Testis (tissue), 3 donors: ENCODE data around the gene GAPVD1. TPM values are rescaled to one million over a fixed set of nuclear protein-coding genes. Genes with fewer than 3 reads are reported as not detected.
"Not testable (repeated sequence)": the region's sequence is repeated elsewhere in the genome, so short reads cannot be mapped to it uniquely, and the experiment has no call there.

Experiments
- DNase-seq: peaks from one replicate; pipeline ENCODE4 v3.0.0-alpha.2; 2019
- H3K27ac ChIP-seq, 2 donors: fragments of 200-600 bp; sonication (generic); one replicate each; pipeline ENCODE4 v1.5.1; 2019
- H3K27me3 ChIP-seq: fragments of 200-600 bp; sonication (generic); one replicate; pipeline ENCODE4 v1.5.1; 2019
- H3K36me3 ChIP-seq: fragments of 200-600 bp; sonication (generic); one replicate; pipeline ENCODE4 v1.5.1; 2017; ENCODE audit warnings: low read depth; ENCODE audit errors: missing control alignments
- H3K4me1 ChIP-seq: fragments of 200-600 bp; sonication (generic); one replicate; pipeline ENCODE4 v1.5.1; 2019
- H3K4me3 ChIP-seq, 2 donors: fragments of 200-600 bp; sonication (generic); one replicate each; pipeline ENCODE4 v1.5.1; 2017 to 2019
- H3K9me3 ChIP-seq: fragments of 200-600 bp; sonication (generic); one replicate; pipeline ENCODE4 v1.5.1; 2017
- POLR2A ChIP-seq: fragments of 450-650 bp; IDR thresholded peaks from one replicate; pipeline ENCODE4 v1.6.1; 2017; ENCODE audit warnings: antibody characterized with exemption, mild to moderate bottlenecking, moderate library complexity
- WGBS, 2 donors: methylation state at CpG; one replicate each; pipeline ENCODE4 v1.1.5; 2018; 5-methylcytosine and 5-hydroxymethylcytosine counted together
- intact Hi-C: fragments of 100-400 bp; cut with DNase I; formaldehyde crosslinking; loops from one replicate; pipeline ENCODE4 v1.15.1; 2023; ENCODE audit warnings: low total_unique reads
- polyA plus RNA-seq: library from polyadenylated mRNA; stranded (reverse); fragments of 350-450 nt; fragmentation: Illumina TruSeq; extraction: RNeasy Lipid Tissue Mini Kit (QIAGEN cat#74804); gene quantifications from one replicate; pipeline ENCODE4 v1.2.3, GENCODE V29; 2014; ENCODE audit warnings: low read depth, low replicate concordance; ENCODE audit not compliant: insufficient read depth
- total RNA-seq, 2 donors: library from RNA; depleted of rRNA; stranded (reverse); fragments of >200 nt; gene quantifications; one replicate each; pipeline ENCODE4 v1.2.3, GENCODE V29; 2016
- TF ChIP-seq, protein P1 (sequence below), 3 experiments: fragments of 450-650 bp in 2 of 3; fragments of 200-600 bp in 1 of 3; sonication (generic) in 1 of 3; IDR thresholded peaks; one replicate each; pipeline ENCODE4 v1.5.1; 2016 to 2019; ENCODE audit warnings: antibody characterized with exemption in 3 of 3, mild to moderate bottlenecking in 2 of 3, moderate library complexity in 1 of 3

Gene GAPVD1
- total and polyA plus RNA-seq, 3 donors from 2014 or later: 76.9 to 82.3 (median 80.0) TPM

- H3K27me3 ChIP-seq: no peaks in the 10 kb centered on the region
- no peak for TF ChIP-seq POLR2A
- TF ChIP-seq, protein P1, sequence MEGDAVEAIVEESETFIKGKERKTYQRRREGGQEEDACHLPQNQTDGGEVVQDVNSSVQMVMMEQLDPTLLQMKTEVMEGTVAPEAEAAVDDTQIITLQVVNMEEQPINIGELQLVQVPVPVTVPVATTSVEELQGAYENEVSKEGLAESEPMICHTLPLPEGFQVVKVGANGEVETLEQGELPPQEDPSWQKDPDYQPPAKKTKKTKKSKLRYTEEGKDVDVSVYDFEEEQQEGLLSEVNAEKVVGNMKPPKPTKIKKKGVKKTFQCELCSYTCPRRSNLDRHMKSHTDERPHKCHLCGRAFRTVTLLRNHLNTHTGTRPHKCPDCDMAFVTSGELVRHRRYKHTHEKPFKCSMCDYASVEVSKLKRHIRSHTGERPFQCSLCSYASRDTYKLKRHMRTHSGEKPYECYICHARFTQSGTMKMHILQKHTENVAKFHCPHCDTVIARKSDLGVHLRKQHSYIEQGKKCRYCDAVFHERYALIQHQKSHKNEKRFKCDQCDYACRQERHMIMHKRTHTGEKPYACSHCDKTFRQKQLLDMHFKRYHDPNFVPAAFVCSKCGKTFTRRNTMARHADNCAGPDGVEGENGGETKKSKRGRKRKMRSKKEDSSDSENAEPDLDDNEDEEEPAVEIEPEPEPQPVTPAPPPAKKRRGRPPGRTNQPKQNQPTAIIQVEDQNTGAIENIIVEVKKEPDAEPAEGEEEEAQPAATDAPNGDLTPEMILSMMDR (IDR thresholded peaks at IDR 0.05): no peak
- H3K27ac ChIP-seq: no peak overlapping the region
- H3K9me3 ChIP-seq: no peaks in the 10 kb centered on the region
- 72 to 76% methylated on average over 3 of the region's 3 CpGs for WGBS, 2 donors
- peaks cover 19% of the 10 kb centered on the region for H3K4me1 ChIP-seq
- intact Hi-C loops: no loop called here
- no peak overlapping the region for H3K4me3 ChIP-seq
- H3K36me3 ChIP-seq: peaks cover 4% of the 10 kb centered on the region
- DNase-seq: no peak
Observed at GRCh38 chr9:125233678-125234077, 27.9 kb upstream of the GAPVD1 start.

- DNase-seq, H3K27ac ChIP-seq, H3K36me3 ChIP-seq, H3K9me3 ChIP-seq, H3K27me3 ChIP-seq, intact Hi-C loops, H3K4me3 ChIP-seq: not testable (repeated sequence)
- H3K4me1 ChIP-seq: peaks cover 23% of the 10 kb centered on the region
- 93 to 94% methylated on average over 8 of the region's 8 CpGs for WGBS, 2 donors
Observed at GRCh38 chr9:125234099-125234498, 27.5 kb upstream of the GAPVD1 start.

DNA sequence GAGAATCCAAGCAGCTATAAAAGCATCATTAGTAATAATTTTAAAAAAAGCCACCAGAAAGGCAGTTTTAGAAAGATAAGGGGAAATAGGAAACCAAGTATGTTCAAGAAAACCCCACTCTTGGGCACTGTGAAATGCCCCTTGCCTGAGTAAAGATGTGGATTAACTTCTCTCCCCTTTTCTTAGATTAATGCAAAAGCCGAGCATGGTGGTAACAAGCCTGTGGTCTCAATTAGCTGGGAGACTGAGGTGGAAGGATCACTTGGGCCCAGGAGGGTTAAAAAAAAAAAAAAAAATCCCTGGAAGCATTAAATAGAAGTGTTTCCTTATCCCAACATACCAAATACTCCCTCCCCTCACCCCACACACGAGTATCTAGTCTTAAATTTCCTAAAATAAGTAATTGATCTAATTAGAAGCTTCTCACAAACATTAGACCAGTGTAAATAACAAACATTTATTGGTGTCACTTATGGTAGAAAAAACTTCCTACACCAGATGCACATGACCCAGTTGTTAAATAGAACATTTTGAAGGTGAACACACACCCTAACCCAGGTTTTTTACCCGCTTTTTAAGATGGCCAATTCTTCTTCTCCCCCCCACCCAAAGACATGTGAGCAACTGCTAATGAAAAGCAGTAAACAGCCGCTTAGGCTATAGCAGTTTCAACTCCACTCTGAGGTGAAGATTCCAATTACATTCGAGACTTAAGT, 25.7 kb upstream of the GAPVD1 start:
- Histone ChIP-seq H3K27ac (no peak overlapping the region), H3K9me3 (no peaks in the 10 kb centered on the region), H3K27me3 (no peaks in the 10 kb centered on the region), H3K4me3 (no peak overlapping the region), H3K4me1 (peaks cover 34% of the 10 kb centered on the region), H3K36me3 (peaks cover 4% of the 10 kb centered on the region)
- DNase-seq: no peak
- WGBS, 2 donors: 63 to 65% methylated on average over 5 of the region's 5 CpGs
- no peak for TF ChIP-seq POLR2A
- TF ChIP-seq, protein P1 (IDR thresholded peaks at IDR 0.05): no peak
- intact Hi-C loops: no loop called here

DNA sequence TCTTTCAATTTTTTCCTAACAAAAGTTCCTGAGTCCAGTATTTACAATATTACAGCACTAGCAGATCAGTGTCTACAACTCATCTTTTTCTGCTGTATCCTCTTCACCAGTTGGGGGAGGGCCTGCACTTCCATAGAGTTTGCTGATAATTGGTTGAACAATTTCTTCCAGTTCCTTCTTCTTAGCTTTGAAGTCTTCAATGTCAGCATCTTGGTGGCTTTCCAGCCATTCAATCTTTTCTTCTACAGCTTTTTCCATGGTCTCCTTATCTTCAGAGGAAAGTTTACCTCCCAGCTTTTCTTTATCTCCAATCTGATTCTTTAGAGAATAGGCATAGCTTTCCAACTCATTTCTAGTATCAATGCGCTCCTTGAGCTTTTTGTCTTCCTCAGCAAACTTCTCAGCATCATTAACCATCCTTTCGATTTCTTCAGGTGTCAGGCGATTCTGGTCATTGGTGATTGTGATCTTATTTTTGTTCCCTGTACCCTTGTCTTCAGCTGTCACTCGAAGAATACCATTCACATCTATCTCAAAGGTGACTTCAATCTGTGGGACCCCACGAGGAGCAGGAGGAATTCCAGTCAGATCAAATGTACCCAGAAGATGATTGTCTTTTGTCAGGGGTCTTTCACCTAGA, 25.0 kb upstream of the GAPVD1 start:
- WGBS, 2 donors: 72 to 82% methylated on average over 5 of the region's 5 CpGs
- H3K4me3 ChIP-seq, H3K36me3 ChIP-seq, intact Hi-C loops, H3K27me3 ChIP-seq, H3K9me3 ChIP-seq, H3K27ac ChIP-seq: not testable (repeated sequence)
- DNase-seq: peak; percentile 23
- H3K4me1 ChIP-seq: peaks cover 34% of the 10 kb centered on the region

GRCh38 chr9:125238127-125238914, 23.3 kb upstream of the GAPVD1 start:
- Histone ChIP-seq H3K4me1 (peaks cover 34% of the 10 kb centered on the region), H3K9me3 (no peaks in the 10 kb centered on the region), H3K27ac (no peak overlapping the region), H3K4me3 (no peak overlapping the region), H3K36me3 (peaks cover 4% of the 10 kb centered on the region), H3K27me3 (no peaks in the 10 kb centered on the region)
- TF ChIP-seq, protein P1 (IDR thresholded peaks at IDR 0.05): no peak
- TF ChIP-seq POLR2A: no peak
- DNase-seq: no peak
- intact Hi-C loops: no loop called here
- 85 to 93% methylated on average over 7 of the region's 7 CpGs for WGBS, 2 donors
